HepG2 (cell line): ENCODE data around the gene PPY. TPM values are rescaled to one million over a fixed set of nuclear protein-coding genes. Genes with fewer than 3 reads are reported as not detected.
A peak's percentile ranks its signal among the peaks of the same experiment; 100 is the strongest.
"Not testable (repeated sequence)": the region's sequence is repeated elsewhere in the genome, so short reads cannot be mapped to it uniquely, and the experiment has no call there.

Source experiments
- ATAC-seq: fragments of 200-7000 bp; cut with Tn5 transposase; 3 replicates; pipeline ENCODE4 v1.9.1; 2020; ENCODE audit warnings: mild to moderate bottlenecking, moderate library complexity
- BruUV-seq: library from RNA; stranded (reverse); fragments of 400-500 nt; replicated peaks from 2 replicates; lab custom pipeline; 2021; lab: Mats Ljungman, UMichigan
- CTCF ChIA-PET: fragments of 300-600 bp; formaldehyde crosslinking; extraction: SDS; loops from one replicate; lab custom pipeline; 2021; ENCODE audit warnings: low total read pairs, inconsistent platforms, low intra/inter-chr PET ratio; lab: Yijun Ruan, JAX
- POLR2A ChIA-PET: fragments of 350-600 bp; sonication (Branson Sonifier 250); formaldehyde crosslinking; loops from one replicate; lab custom pipeline; 2020; ENCODE audit warnings: antibody characterized with exemption, inconsistent platforms; lab: Yijun Ruan, JAX
- DNase-seq: peaks from one replicate; pipeline ENCODE4 v3.0.0-alpha.2; 2015; ENCODE audit warnings: low spot score
- FAIRE-seq: peaks from 3 replicates; lab custom pipeline; 2011; peaks lifted over from hg19 to GRCh38; lab: Jason Lieb, UNC
- H2AFZ ChIP-seq: one replicate; pipeline ENCODE4 v1.6.1; 2011; ENCODE audit warnings: low read length, inconsistent platforms
- H3K27ac ChIP-seq: fragments of 300-600 bp; 3 replicates; pipeline ENCODE4 v1.8.0; 2011; ENCODE audit warnings: mixed run types, mild to moderate bottlenecking, mixed read lengths, low read length, inconsistent platforms; ENCODE audit not compliant: insufficient read depth; ENCODE audit errors: extremely low read length
- H3K27me3 ChIP-seq, 2 experiments: fragments of 200-600 bp in 1 of 2; 2 replicates in 1 of 2; 3 replicates in 1 of 2; pipeline versions ENCODE4 v1.6.0 to v1.8.0; 2011; ENCODE audit warnings: low read length in 2 of 2, mild to moderate bottlenecking in 2 of 2, moderate library complexity in 2 of 2, inconsistent platforms in 1 of 2; ENCODE audit not compliant: insufficient read depth in 2 of 2, control insufficient read depth in 1 of 2
- H3K36me3 ChIP-seq, 2 experiments: fragments of 200-600 bp in 1 of 2; replicated peaks in 1 of 2; 2 replicates in 1 of 2; 3 replicates in 1 of 2; pipeline versions ENCODE4 v1.5.1 to v1.8.0; 2011; ENCODE audit warnings: low read length in 2 of 2, inconsistent platforms in 1 of 2; ENCODE audit not compliant: insufficient read depth in 2 of 2, control insufficient read depth in 1 of 2
- H3K4me1 ChIP-seq: 2 replicates; pipeline ENCODE4 v1.5.1; 2012; ENCODE audit warnings: low read length, inconsistent platforms; ENCODE audit not compliant: insufficient read depth
- H3K4me2 ChIP-seq: 2 replicates; pipeline ENCODE4 v1.6.0; 2011; ENCODE audit warnings: low read depth, low read length, inconsistent platforms
- H3K4me3 ChIP-seq, 3 experiments: fragments of 200-600 bp in 1 of 3; sonication (generic), shearing (Covaris generic) in 1 of 3; replicated peaks in 1 of 3; 2 replicates each; pipeline ENCODE4 v1.5.1; 2011 to 2016; ENCODE audit warnings: low read length in 3 of 3, inconsistent platforms in 2 of 3, low read depth in 2 of 3, mild to moderate bottlenecking in 2 of 3, control low read depth in 1 of 3, mixed read lengths in 1 of 3; ENCODE audit not compliant: insufficient read depth in 1 of 3
- H3K79me2 ChIP-seq: one replicate; pipeline ENCODE4 v1.6.1; 2011; ENCODE audit warnings: low read length, inconsistent platforms; ENCODE audit not compliant: insufficient read depth
- H3K9ac ChIP-seq: 2 replicates; pipeline ENCODE4 v1.6.0; 2011; ENCODE audit warnings: mild to moderate bottlenecking, low read depth, low read length, inconsistent platforms; ENCODE audit not compliant: insufficient read depth
- H3K9me3 ChIP-seq: 2 replicates; pipeline ENCODE4 v1.5.1; 2012; ENCODE audit warnings: mild to moderate bottlenecking, low read length
- H4K20me1 ChIP-seq: 2 replicates; pipeline ENCODE4 v1.6.0; 2011; ENCODE audit warnings: inconsistent platforms, mild to moderate bottlenecking, low read length, moderate library complexity; ENCODE audit not compliant: insufficient read depth
- AKAP8 ChIP-seq: sonication (generic); formaldehyde crosslinking; IDR thresholded peaks from 2 replicates; pipeline ENCODE4 v1.5.1; 2020; ENCODE audit warnings: mild to moderate bottlenecking, missing genetic modification reagents
- DR1 ChIP-seq: sonication (generic); formaldehyde crosslinking; IDR thresholded peaks from 2 replicates; pipeline ENCODE4 v1.8.0; 2021; ENCODE audit warnings: mild to moderate bottlenecking, missing genetic modification reagents, inconsistent platforms
- HHEX ChIP-seq: IDR thresholded peaks from 2 replicates; pipeline ENCODE4 v1.6.1; 2016; ENCODE audit warnings: control low read depth
- MTA1 ChIP-seq: sonication (generic); formaldehyde crosslinking; IDR thresholded peaks from 2 replicates; pipeline ENCODE4 v1.4.0; 2020; ENCODE audit warnings: missing genetic modification reagents, mild to moderate bottlenecking, borderline replicate concordance
- SAP130 ChIP-seq: IDR thresholded peaks from 2 replicates; pipeline ENCODE4 v1.6.1; 2016; ENCODE audit warnings: low read depth
- SOX6 ChIP-seq, 2 experiments: fragments of 450-650 bp in 1 of 2; sonication (generic) in 1 of 2; formaldehyde crosslinking in 1 of 2; IDR thresholded peaks; 2 replicates each; pipeline versions ENCODE4 v1.4.0 to v1.6.1; 2017 to 2020; ENCODE audit warnings: antibody characterized with exemption in 1 of 2, mild to moderate bottlenecking in 1 of 2, missing genetic modification reagents in 1 of 2
- TBX2 ChIP-seq: sonication (generic); formaldehyde crosslinking; IDR thresholded peaks from 2 replicates; pipeline ENCODE4 v1.5.0; 2020; ENCODE audit warnings: missing genetic modification reagents, mild to moderate bottlenecking, borderline replicate concordance
- TCF7 ChIP-seq: sonication (generic); IDR thresholded peaks from 2 replicates; pipeline ENCODE4 v1.6.1; 2016; ENCODE audit warnings: antibody characterized with exemption, low read depth
- TFAP4 ChIP-seq: sonication (generic); IDR thresholded peaks from 2 replicates; pipeline ENCODE4 v1.6.1; 2016; ENCODE audit warnings: low read depth, borderline replicate concordance
- ZNF567 ChIP-seq: sonication (generic); formaldehyde crosslinking; IDR thresholded peaks from 2 replicates; pipeline ENCODE4 v1.8.1; 2023; ENCODE audit warnings: mild to moderate bottlenecking, missing genetic modification reagents, borderline replicate concordance
- ZNF687 ChIP-seq: sonication (generic); formaldehyde crosslinking; IDR thresholded peaks from 2 replicates; pipeline ENCODE4 v1.5.1; 2020; ENCODE audit warnings: mild to moderate bottlenecking, missing genetic modification reagents, moderate library complexity
- ZNF781 ChIP-seq: sonication (generic); formaldehyde crosslinking; IDR thresholded peaks from 2 replicates; pipeline ENCODE4 v1.5.1; 2020; ENCODE audit warnings: borderline replicate concordance, mild to moderate bottlenecking, missing genetic modification reagents; ENCODE audit errors: not compliant biosample characterization
- WGBS: methylation state at CpG from one replicate; pipeline ENCODE4 v1.1.6; 2017; ENCODE audit warnings: low lambda C conversion rate; 5-methylcytosine and 5-hydroxymethylcytosine counted together
- in situ Hi-C: cut with HindIII; loops from 2 replicates; pipeline ENCODE4 v1.10.0; 2017; ENCODE audit warnings: low pct_unique_long_range_greater_than_20kb; ENCODE audit not compliant: extremely low pct_ligation_motif_present
- intact Hi-C: fragments of 100-400 bp; cut with micrococcal nuclease; formaldehyde crosslinking; loops from one replicate; pipeline ENCODE4 v1.10.0; 2022; ENCODE audit not compliant: unreplicated experiment
- polyA plus RNA-seq, 8 experiments: library from polyadenylated mRNA; depleted of rRNA in 3 of 8; stranded (reverse) in 7 of 8; unstranded in 1 of 8; fragments of >200 nt; fragmentation: Illumina TruSeq in 4 of 8; extraction: Trizol in 4 of 8; gene quantifications; 2 replicates each; pipeline versions ENCODE4 v1.2.1 to v1.2.3, GENCODE V29; 2011 to 2016; ENCODE audit warnings: low read depth in 4 of 8, missing spikeins in 1 of 8, mixed read lengths in 1 of 8; ENCODE audit not compliant: insufficient read depth in 1 of 8
- total RNA-seq, 5 experiments: library from RNA; depleted of rRNA; stranded (reverse); fragments of >200 nt; fragmentation: Illumina TruSeq; extraction: Trizol; gene quantifications; 2 replicates each; pipeline ENCODE4 v1.2.3, GENCODE V29; 2016; ENCODE audit warnings: low read depth in 1 of 5

The PPY gene
- total and polyA plus RNA-seq, 2 of the 13 experiments (the other 11 are each of a cell fraction or from before 2014, with no cell fraction given): not detected

- DNase-seq, CTCF ChIA-PET, BruUV-seq, H3K4me3 ChIP-seq, in situ Hi-C loops, H2AFZ ChIP-seq, H3K36me3 ChIP-seq, H3K79me2 ChIP-seq, intact Hi-C loops, H3K27ac ChIP-seq, H3K9me3 ChIP-seq, H3K4me2 ChIP-seq, H4K20me1 ChIP-seq, H3K9ac ChIP-seq, FAIRE-seq, ATAC-seq, POLR2A ChIA-PET: not testable (repeated sequence)
- WGBS: 46% methylated on average over 5 of the region's 5 CpGs
- H3K27me3 ChIP-seq: peaks cover 3 to 63% of the 10 kb centered on the region in 2 experiments
- peaks cover 54% of the 10 kb centered on the region for H3K4me1 ChIP-seq
Measured at GRCh38 chr17:43927929-43928328, 14.3 kb downstream of the PPY start.

- Histone ChIP-seq H3K9ac (no peak overlapping the region), H3K36me3 (no peaks in the 10 kb centered on the region), H3K27me3 (peaks cover 3 to 60% of the 10 kb centered on the region in 2 experiments), H3K4me3 (peak overlapping the region in 1 of 3 experiments; percentile 38; a peak in 1 of 6 replicates), H3K4me1 (peaks cover 51% of the 10 kb centered on the region), H4K20me1 (no peaks in the 10 kb centered on the region), H2AFZ (no peak overlapping the region), H3K4me2 (peak overlapping the region; percentile 48), H3K9me3 (no peaks in the 10 kb centered on the region), H3K79me2 (no peaks in the 10 kb centered on the region), H3K27ac (no peak overlapping the region)
- intact Hi-C loops: no loop called here
- no TSS peak for BruUV-seq
- DNase-seq (no peak), FAIRE-seq (no peak), ATAC-seq (no peak)
- CTCF ChIA-PET: no interaction called here
- in situ Hi-C loops: no loop called here
- 33% methylated on average over 39 of the region's 42 CpGs for WGBS
- POLR2A ChIA-PET: no interaction called here
- TF ChIP-seq AKAP8 (no peak), TBX2 (CRISPR knock-in tag) (peak; percentile 37; the same call in 1 of the 2 replicates), SOX6 (IDR thresholded peaks at IDR 0.05) (no peak), SOX6 (CRISPR knock-in tag; IDR thresholded peaks at IDR 0.05) (peak; percentile 77), ZNF567 (no peak), MTA1 (CRISPR knock-in tag) (0 out of 2 replicates have a peak, but pooled peaks have one; percentile 39), HHEX (CRISPR knock-in tag) (no peak), DR1 (CRISPR knock-in tag) (no peak), TFAP4 (peak; percentile 55; the same call in 1 of the 2 replicates), ZNF781 (CRISPR knock-in tag) (no peak), ZNF687 (CRISPR knock-in tag) (peak; percentile 46; the same call in 1 of the 2 replicates), TCF7 (peak; percentile 62), SAP130 (CRISPR knock-in tag) (0 out of 2 replicates have a peak, but pooled peaks have one; percentile 14)
Measured at GRCh38 chr17:43927060-43927864, 15.0 kb downstream of the PPY start.
